Panc1 (cell line): ENCODE results near the gene SMIM20.

Experiments
- POLR2AphosphoS5 ChIP-seq: IDR thresholded peaks from 2 replicates; pipeline ENCODE4 v1.6.1; 2012; ENCODE audit warnings: mild to moderate bottlenecking, low read depth, low read length, moderate library complexity
- REST ChIP-seq, 2 experiments: IDR thresholded peaks; 2 replicates each; pipeline ENCODE4 v1.6.1; 2011 to 2012; ENCODE audit warnings: low read depth in 2 of 2, control low read depth in 1 of 2, low read length in 1 of 2, mild to moderate bottlenecking in 1 of 2, moderate library complexity in 1 of 2; ENCODE audit not compliant: insufficient read depth in 1 of 2
- TF ChIP-seq, protein P1 (sequence below): fragments of 450-650 bp; IDR thresholded peaks from 2 replicates; pipeline ENCODE4 v1.5.1; 2017; ENCODE audit warnings: mild to moderate bottlenecking

DNA sequence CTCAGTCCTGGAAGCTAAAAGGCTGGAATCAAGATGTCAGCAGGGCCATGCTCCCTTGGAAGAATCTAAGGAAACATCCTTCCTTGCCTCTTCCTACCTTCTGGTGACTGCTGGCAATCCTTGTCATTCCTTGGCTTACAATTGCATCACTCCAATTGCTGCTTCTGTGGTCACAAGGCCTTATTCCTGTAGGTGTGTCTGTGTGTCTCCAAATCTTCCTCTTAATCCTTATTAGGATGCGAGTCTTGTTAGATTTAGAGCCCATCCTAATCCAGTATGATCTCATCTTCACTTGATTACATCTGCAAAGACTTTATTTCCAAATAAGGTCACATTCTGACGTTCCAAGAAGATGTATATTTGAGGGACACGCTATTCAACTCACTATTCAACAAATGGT, 52.2 kb downstream of the SMIM20 start:
- TF ChIP-seq POLR2AphosphoS5 (no peak), REST (IDR thresholded peaks at IDR 0.05; ENCODE audit: insufficient read depth in 1 of 2, low read depth in 2 of 2, low read length in 1 of 2) (no peak)
- TF ChIP-seq, protein P1, sequence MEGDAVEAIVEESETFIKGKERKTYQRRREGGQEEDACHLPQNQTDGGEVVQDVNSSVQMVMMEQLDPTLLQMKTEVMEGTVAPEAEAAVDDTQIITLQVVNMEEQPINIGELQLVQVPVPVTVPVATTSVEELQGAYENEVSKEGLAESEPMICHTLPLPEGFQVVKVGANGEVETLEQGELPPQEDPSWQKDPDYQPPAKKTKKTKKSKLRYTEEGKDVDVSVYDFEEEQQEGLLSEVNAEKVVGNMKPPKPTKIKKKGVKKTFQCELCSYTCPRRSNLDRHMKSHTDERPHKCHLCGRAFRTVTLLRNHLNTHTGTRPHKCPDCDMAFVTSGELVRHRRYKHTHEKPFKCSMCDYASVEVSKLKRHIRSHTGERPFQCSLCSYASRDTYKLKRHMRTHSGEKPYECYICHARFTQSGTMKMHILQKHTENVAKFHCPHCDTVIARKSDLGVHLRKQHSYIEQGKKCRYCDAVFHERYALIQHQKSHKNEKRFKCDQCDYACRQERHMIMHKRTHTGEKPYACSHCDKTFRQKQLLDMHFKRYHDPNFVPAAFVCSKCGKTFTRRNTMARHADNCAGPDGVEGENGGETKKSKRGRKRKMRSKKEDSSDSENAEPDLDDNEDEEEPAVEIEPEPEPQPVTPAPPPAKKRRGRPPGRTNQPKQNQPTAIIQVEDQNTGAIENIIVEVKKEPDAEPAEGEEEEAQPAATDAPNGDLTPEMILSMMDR, result no peak
